Measurements from ENCODE around the gene IQCB1.

GRCh38 chr3:121752772-121753171 lies 82.1 kb downstream of the IQCB1 start:
- TF ChIP-seq CTCF (IDR thresholded peaks at IDR 0.05) (no peak), EZH2 (IDR thresholded peaks at IDR 0.05) (no peak), EZH2phosphoT487 (IDR thresholded peaks at IDR 0.05) (no peak)

Measured in neural progenitor cell (in vitro differentiated cells).